K562 (cell line): Measurements from ENCODE around the gene SLC39A5. TPM values are rescaled to one million over a fixed set of nuclear protein-coding genes. Genes with fewer than 3 reads are reported as not detected.
A peak's percentile ranks its signal among the peaks of the same experiment; 100 is the strongest.

Experiments
- ATF1 ChIP-seq, 2 experiments: fragments of 450-650 bp in 1 of 2; IDR thresholded peaks; 2 replicates each; pipeline ENCODE4 v1.6.1; 2016; ENCODE audit warnings: missing compliant biosample characterization in 1 of 2, missing genetic modification characterization in 1 of 2
- CREB3L1 ChIP-seq: fragments of 450-650 bp; IDR thresholded peaks from 2 replicates; pipeline ENCODE4 v1.6.1; 2014; ENCODE audit warnings: low read depth, mild to moderate bottlenecking, moderate library complexity, borderline replicate concordance
- DEAF1 ChIP-seq: fragments of 450-650 bp; formaldehyde crosslinking; IDR thresholded peaks from 2 replicates; pipeline ENCODE4 v1.4.0; 2020; ENCODE audit warnings: mild to moderate bottlenecking, moderate library complexity
- DLX4 ChIP-seq: fragments of 250-450 bp; sonication (Bioruptor Pico); IDR thresholded peaks from 2 replicates; pipeline ENCODE4 v1.6.1; 2021; ENCODE audit warnings: mild to moderate bottlenecking
- DPF2 ChIP-seq: fragments of 450-650 bp; IDR thresholded peaks from 2 replicates; pipeline ENCODE4 v1.6.1; 2016
- ELF1 ChIP-seq: fragments of 200-800 bp; sonication (Bioruptor generic); IDR thresholded peaks from 2 replicates; pipeline ENCODE4 v1.6.1; 2016; ENCODE audit warnings: missing genetic modification characterization, missing compliant biosample characterization
- FOXK2 ChIP-seq, 2 experiments: fragments of 450-650 bp; IDR thresholded peaks in 1 of 2; conservative IDR thresholded peaks in 1 of 2; 2 replicates each; pipeline ENCODE4 v1.6.1; 2016; ENCODE audit warnings: low read depth in 2 of 2, mild to moderate bottlenecking in 1 of 2
- KLF16 ChIP-seq: IDR thresholded peaks from 2 replicates; pipeline ENCODE4 v1.6.1; 2016; ENCODE audit warnings: antibody characterized with exemption
- NCOA6 ChIP-seq: fragments of 450-650 bp; IDR thresholded peaks from 2 replicates; pipeline ENCODE4 v1.6.1; 2017; ENCODE audit warnings: mild to moderate bottlenecking
- SOX6 ChIP-seq: fragments of 450-650 bp; IDR thresholded peaks from 2 replicates; pipeline ENCODE4 v1.6.1; 2014; ENCODE audit warnings: mild to moderate bottlenecking
- STAT6 ChIP-seq: sonication (generic); formaldehyde crosslinking; IDR thresholded peaks from 2 replicates; pipeline ENCODE4 v1.8.1; 2023; ENCODE audit warnings: mild to moderate bottlenecking, missing genetic modification reagents
- TFAP4 ChIP-seq: sonication (generic); formaldehyde crosslinking; IDR thresholded peaks from 2 replicates; pipeline ENCODE4 v1.8.0; 2022; ENCODE audit warnings: missing genetic modification reagents, mild to moderate bottlenecking, moderate library complexity, borderline replicate concordance
- TFE3 ChIP-seq: fragments of 450-650 bp; formaldehyde crosslinking; IDR thresholded peaks from 2 replicates; pipeline ENCODE4 v1.4.0; 2020; ENCODE audit warnings: mild to moderate bottlenecking, mixed read lengths
- YY1 ChIP-seq, 3 experiments: IDR thresholded peaks; 2 replicates each; pipeline ENCODE4 v1.6.1; 2011; ENCODE audit warnings: low read length in 2 of 3, mild to moderate bottlenecking in 2 of 3, moderate library complexity in 2 of 3, borderline replicate concordance in 1 of 3, control low read depth in 1 of 3, low read depth in 1 of 3; ENCODE audit not compliant: insufficient read depth in 3 of 3, insufficient replicate concordance in 2 of 3, control insufficient read depth in 1 of 3, insufficient read length in 1 of 3; ENCODE audit errors: extremely low read depth in 1 of 3
- polyA plus RNA-seq, 8 experiments: library from polyadenylated mRNA; depleted of rRNA in 4 of 8; stranded (reverse) in 5 of 8; unstranded in 3 of 8; fragments of >200 nt; fragmentation: Nextera tagmentation in 2 of 8; fragmentation: Illumina TruSeq in 1 of 8; extraction: Ambion mirVana in 2 of 8; extraction: Trizol in 1 of 8; gene quantifications; 2 replicates each; pipeline versions ENCODE4 v1.2.1 to v1.2.3, GENCODE V29; 2011 to 2014; ENCODE audit warnings: inconsistent platforms in 1 of 8, missing spikeins in 1 of 8
- total RNA-seq, 7 experiments: library from RNA; depleted of rRNA in 6 of 7; stranded (reverse); fragments of >200 nt in 6 of 7; fragmentation: Illumina TruSeq in 2 of 7; extraction: Trizol in 2 of 7; gene quantifications; 2 replicates each; pipeline versions ENCODE4 v1.2.1 to v1.2.3, GENCODE V29; 2011 to 2021; ENCODE audit warnings: low replicate concordance in 1 of 7

The SLC39A5 gene
- total and polyA plus RNA-seq, 9 of the 15 experiments (the other 6 are each of a cell fraction or from before 2014, with no cell fraction given), result 0.08 to 0.10 TPM; not detected in 7

GRCh38 chr12:56266693-56267442, 37.0 kb downstream of the SLC39A5 start, which contains the start of gene COQ10A (continued):
- no peak for TF ChIP-seq STAT6 (CRISPR knock-in tag)
- peak; percentile 77 for TF ChIP-seq CREB3L1
- peak; percentile 93 for TF ChIP-seq TFAP4 (CRISPR knock-in tag)
- TF ChIP-seq FOXK2 (conservative IDR thresholded peaks at IDR 0.05 in 1 of 2, IDR thresholded peaks at IDR 0.05 in 1 of 2; ENCODE audit: low read depth in 2 of 2), result peak; percentile 66 to 70; a peak in 2 of 4 replicates
- no peak for TF ChIP-seq KLF16
- TF ChIP-seq ATF1 (CRISPR knock-in tag; IDR thresholded peaks at IDR 0.05), result peak; percentile 8; the same call in 1 of the 2 replicates
- TF ChIP-seq ATF1 (tag; IDR thresholded peaks at IDR 0.05), result peak; percentile 94
- peak; percentile 59; the same call in 1 of the 2 replicates for TF ChIP-seq SOX6
- TF ChIP-seq YY1 (IDR thresholded peaks at IDR 0.05; ENCODE audit: borderline replicate concordance in 1 of 3, control insufficient read depth in 1 of 3, extremely low read depth in 1 of 3, insufficient read depth in 3 of 3, insufficient read length in 1 of 3, insufficient replicate concordance in 2 of 3, low read depth in 1 of 3, low read length in 2 of 3), result peak in 1 of 3 experiments; percentile 16
- TF ChIP-seq DEAF1, result no peak
- TF ChIP-seq ELF1, result peak; percentile 71
- TF ChIP-seq DPF2, result peak; percentile 47
- TF ChIP-seq DLX4 (CRISPR knock-in tag), result no peak
- no peak for TF ChIP-seq NCOA6
- TF ChIP-seq TFE3, result no peak
